ENCODE results near the gene CFAP57.
A peak's percentile ranks its signal among the peaks of the same experiment; 100 is the strongest.
"Not testable (repeated sequence)": the region's sequence is repeated elsewhere in the genome, so short reads cannot be mapped to it uniquely, and the experiment has no call there.

Gene CFAP57

DNA sequence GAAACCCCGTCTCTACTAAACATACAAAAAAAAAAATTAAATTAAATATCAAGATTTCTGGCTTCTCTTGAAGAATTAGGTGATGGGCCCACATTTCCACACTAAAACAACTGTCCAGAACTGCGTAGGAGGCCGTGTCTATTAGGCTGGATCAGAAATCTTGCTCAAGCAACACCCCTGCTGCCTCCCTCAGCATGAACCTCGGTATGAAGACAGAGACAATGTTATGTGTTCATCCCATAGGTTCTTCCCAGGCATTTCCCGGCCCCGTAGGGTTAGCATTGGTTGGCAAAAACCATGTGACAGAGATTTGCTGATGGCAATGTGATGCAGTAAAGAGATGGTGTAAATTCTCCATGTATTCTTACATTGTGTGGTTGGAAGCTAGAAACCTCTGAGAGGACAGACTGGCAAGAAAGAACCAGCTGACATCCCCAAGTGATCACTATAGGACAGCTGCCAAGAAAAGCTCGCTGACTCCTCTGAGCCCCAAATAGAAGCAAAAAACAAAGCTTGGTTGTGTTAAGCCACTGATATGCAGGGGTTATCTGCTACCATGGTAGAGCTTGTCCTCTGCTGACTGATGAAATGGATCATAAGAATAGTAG is 34.6 kb upstream of the CFAP57 start:
- no peak for DNase-seq (ENCODE audit: extremely low read depth, low read depth)
- TF ChIP-seq, protein P1, sequence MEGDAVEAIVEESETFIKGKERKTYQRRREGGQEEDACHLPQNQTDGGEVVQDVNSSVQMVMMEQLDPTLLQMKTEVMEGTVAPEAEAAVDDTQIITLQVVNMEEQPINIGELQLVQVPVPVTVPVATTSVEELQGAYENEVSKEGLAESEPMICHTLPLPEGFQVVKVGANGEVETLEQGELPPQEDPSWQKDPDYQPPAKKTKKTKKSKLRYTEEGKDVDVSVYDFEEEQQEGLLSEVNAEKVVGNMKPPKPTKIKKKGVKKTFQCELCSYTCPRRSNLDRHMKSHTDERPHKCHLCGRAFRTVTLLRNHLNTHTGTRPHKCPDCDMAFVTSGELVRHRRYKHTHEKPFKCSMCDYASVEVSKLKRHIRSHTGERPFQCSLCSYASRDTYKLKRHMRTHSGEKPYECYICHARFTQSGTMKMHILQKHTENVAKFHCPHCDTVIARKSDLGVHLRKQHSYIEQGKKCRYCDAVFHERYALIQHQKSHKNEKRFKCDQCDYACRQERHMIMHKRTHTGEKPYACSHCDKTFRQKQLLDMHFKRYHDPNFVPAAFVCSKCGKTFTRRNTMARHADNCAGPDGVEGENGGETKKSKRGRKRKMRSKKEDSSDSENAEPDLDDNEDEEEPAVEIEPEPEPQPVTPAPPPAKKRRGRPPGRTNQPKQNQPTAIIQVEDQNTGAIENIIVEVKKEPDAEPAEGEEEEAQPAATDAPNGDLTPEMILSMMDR (IDR thresholded peaks at IDR 0.05; ENCODE audit: low read depth, low read length) = no peak

DNA sequence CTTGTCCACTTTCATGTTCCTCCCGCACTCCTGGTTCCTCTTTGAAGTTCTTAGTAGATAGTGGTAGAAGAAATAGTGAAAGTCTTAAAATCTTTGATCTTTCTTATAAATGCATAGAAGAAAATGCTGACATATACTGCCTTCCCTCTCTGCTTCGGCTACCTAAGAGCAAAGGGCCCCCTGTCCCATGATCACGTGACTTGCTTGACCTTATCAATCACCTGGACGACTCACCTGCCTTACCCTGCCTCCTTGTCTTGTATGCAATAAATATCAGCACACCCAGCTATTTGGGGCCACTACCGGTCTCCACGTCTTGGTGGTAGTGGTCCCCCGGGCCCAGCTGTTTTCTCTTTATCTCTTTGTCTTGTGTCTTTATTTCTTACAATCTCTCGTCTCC is 32.8 kb upstream of the CFAP57 start:
- DNase-seq (ENCODE audit: extremely low read depth, low read depth) = not testable (repeated sequence)

DNA sequence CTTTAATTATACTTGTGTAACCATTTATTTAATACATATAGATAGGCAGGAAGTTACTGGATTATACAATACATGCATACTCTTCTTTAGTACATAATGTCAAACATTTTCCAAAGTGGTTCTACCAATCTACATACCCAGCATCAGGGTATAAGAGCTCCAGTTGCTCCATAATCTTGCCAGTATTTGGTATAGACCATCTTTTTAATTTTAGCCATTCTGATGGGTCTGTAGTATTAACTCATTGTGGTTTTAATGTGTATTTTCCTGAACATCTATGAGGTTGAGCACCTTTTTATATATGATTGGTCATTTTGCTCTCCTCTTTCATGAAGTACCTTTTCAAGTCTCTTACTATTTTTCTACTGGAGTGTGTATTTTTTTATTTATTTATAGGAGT is 32.1 kb upstream of the CFAP57 start:
- DNase-seq (ENCODE audit: extremely low read depth, low read depth) = no peak
- TF ChIP-seq, protein P1 (IDR thresholded peaks at IDR 0.05; ENCODE audit: low read depth, low read length) = no peak

DNA sequence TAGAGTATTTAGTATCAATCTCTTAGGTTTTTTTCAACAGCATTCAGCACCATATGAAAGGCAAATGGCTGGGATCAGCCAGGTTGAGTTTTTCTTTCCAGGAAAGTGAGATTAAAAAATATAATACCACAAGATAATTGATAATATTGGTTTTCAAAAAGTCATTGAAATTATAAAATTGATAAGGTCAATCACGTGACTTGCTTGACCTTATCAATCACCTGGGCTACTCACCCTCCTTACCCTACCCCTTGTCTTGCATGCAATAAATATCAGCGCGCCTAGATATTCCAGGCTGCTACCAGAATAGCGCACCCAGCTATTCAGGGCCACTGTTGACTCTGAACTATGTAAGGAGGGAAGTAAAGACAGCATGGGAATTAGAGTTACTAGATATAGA is 31.5 kb upstream of the CFAP57 start:
- no peak for DNase-seq (ENCODE audit: extremely low read depth, low read depth)
- TF ChIP-seq, protein P1 (IDR thresholded peaks at IDR 0.05; ENCODE audit: low read depth, low read length) = no peak

DNA sequence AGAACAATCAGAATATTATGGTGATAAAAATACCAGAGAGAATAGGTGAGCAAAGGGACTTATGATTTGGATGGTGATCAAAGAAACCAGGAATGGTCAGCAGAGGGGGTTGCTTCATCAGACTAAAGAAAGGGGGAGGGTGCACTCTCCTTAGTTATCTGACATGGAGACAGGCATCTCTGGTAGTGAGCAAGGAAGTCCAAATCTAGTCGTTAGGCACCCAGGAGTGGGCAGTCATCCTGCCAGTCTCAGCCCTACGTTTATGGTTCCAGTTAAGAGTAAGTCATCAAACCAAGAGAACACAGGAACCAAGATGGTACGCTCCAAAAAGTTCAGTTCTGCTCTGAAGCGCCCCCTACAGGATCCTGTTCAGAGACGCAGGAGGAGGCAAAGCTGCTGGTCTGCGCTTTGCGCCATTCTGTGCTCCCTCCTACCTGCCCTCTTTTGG is 28.7 kb upstream of the CFAP57 start:
- DNase-seq (ENCODE audit: extremely low read depth, low read depth) = no peak
- TF ChIP-seq, protein P1 (IDR thresholded peaks at IDR 0.05; ENCODE audit: low read depth, low read length) = no peak

DNA sequence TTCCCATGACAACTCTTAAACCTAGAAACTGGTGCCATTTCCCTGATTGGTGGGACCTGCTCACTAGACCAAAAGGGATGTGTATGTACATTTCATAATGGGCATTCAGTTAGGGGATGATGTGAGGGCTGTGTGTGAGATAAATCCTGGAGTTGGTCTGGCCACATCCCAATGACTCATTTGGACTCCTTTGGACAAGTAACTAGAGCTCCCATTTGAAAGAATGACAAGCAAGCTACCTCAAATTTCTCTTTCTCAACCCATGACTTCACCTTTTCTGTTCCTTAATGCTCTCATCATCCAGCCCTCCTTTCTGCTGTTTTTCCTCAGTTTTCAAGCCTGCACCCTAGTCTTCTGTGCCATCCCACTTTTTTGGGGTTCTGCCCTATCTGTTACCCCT is 27.9 kb upstream of the CFAP57 start:
- no peak for DNase-seq (ENCODE audit: extremely low read depth, low read depth)
- TF ChIP-seq, protein P1 (IDR thresholded peaks at IDR 0.05; ENCODE audit: low read depth, low read length) = no peak

DNA sequence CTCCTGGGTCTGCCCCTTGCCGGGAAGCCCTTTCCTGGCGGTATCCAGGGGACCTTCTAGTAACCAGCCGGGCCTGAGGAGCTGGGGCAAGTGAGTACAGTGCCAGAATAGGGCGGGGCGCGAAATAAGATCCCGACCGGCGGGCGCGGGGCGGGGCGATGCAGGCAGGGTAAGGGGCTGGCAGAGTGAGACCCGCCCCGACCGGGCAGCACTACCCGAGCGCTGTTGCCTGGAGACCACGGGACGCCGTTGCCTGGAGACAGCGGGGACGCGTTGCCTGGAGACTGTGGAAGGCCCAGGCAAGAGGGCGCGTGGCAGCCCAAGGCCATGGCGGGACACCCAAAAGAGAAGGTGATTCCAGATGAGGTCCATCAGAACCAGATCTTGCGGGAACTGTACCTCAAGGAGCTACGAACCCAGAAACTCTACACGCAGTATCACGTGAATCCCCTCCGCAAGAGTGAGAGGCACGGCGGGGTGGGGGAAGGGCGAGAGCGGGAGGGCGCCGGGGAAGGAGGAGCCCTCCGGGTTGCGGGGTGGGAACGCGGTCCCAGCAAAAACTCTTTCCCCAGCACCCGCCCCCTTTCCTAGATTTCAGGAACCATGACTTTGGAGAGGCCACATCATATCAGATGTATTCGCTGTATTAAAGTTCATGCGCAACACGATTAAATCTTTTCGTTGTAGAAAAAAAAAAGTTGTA is 24.4 kb upstream of the CFAP57 start:
- peak; percentile 8 for DNase-seq (ENCODE audit: extremely low read depth, low read depth)

More for the DNA sequence above, 24.4 kb upstream of the CFAP57 start:
- TF ChIP-seq, protein P1 (IDR thresholded peaks at IDR 0.05; ENCODE audit: low read depth, low read length) = no peak

Measured in AG09319 (cell line).